HAP-1 (cell line): ENCODE measurements around the gene TPM1.

Experiments
- DNase-seq, 2 experiments: peaks; one replicate each; pipeline ENCODE4 v3.0.0-alpha.2; 2016 to 2020; ENCODE audit warnings: low spot score in 2 of 2
- H3K27me3 ChIP-seq: fragments of 250-450 bp; sonication (Bioruptor Pico); 2 replicates; pipeline ENCODE4 v1.5.1; 2020; ENCODE audit warnings: low read depth, mild to moderate bottlenecking, moderate library complexity
- H3K36me3 ChIP-seq: fragments of 250-450 bp; sonication (Bioruptor Pico); replicated peaks from 2 replicates; pipeline ENCODE4 v1.5.1; 2020; ENCODE audit warnings: mild to moderate bottlenecking
- H3K4me1 ChIP-seq: fragments of 250-450 bp; sonication (Bioruptor Pico); 2 replicates; pipeline ENCODE4 v1.5.1; 2020; ENCODE audit warnings: mild to moderate bottlenecking
- H3K4me3 ChIP-seq: fragments of 250-450 bp; sonication (Bioruptor Pico); 2 replicates; pipeline ENCODE4 v1.5.1; 2020; ENCODE audit warnings: mild to moderate bottlenecking, moderate library complexity
- H3K9me3 ChIP-seq: fragments of 250-450 bp; sonication (Bioruptor Pico); 2 replicates; pipeline ENCODE4 v1.5.1; 2020; ENCODE audit warnings: mild to moderate bottlenecking, moderate library complexity
- in situ Hi-C: fragments of 300-500 bp; cut with MboI; formaldehyde crosslinking; loops from 3 replicates; pipeline ENCODE4 v1.14.3; 2020; ENCODE audit warnings: low sequenced_read_pairs, inconsistent platforms, mixed read lengths

The TPM1 gene

GRCh38 chr15:63008333-63009049 lies 34.1 kb upstream of the TPM1 start:
- in situ Hi-C loops: no loop called here
- no peaks in the 10 kb centered on the region for H3K27me3 ChIP-seq
- H3K4me3 ChIP-seq: no peak overlapping the region
- no peak for DNase-seq
- H3K9me3 ChIP-seq: peaks cover 3% of the 10 kb centered on the region; the same call in 1 of the 2 replicates
- H3K36me3 ChIP-seq: no peaks in the 10 kb centered on the region
- H3K4me1 ChIP-seq: peaks cover 18% of the 10 kb centered on the region

- in situ Hi-C loops: no loop called here
- no peak for DNase-seq
- H3K36me3 ChIP-seq: no peaks in the 10 kb centered on the region
- no peak overlapping the region for H3K4me3 ChIP-seq
- peaks cover 3% of the 10 kb centered on the region; the same call in 1 of the 2 replicates for H3K9me3 ChIP-seq
- H3K27me3 ChIP-seq: no peaks in the 10 kb centered on the region
- peaks cover 23% of the 10 kb centered on the region for H3K4me1 ChIP-seq
Observed at GRCh38 chr15:63010386-63010785, 32.2 kb upstream of the TPM1 start.

GRCh38 chr15:63010920-63011693 lies 31.4 kb upstream of the TPM1 start:
- no peaks in the 10 kb centered on the region for H3K27me3 ChIP-seq
- DNase-seq: no peak
- in situ Hi-C loops: no loop called here
- no peak overlapping the region for H3K4me3 ChIP-seq
- H3K4me1 ChIP-seq: peaks cover 20% of the 10 kb centered on the region
- H3K9me3 ChIP-seq: peaks cover 3% of the 10 kb centered on the region; the same call in 1 of the 2 replicates
- H3K36me3 ChIP-seq: no peaks in the 10 kb centered on the region

GRCh38 chr15:63012444-63012843 lies 30.1 kb upstream of the TPM1 start:
- DNase-seq: no peak
- no peaks in the 10 kb centered on the region for H3K27me3 ChIP-seq
- peaks cover 11% of the 10 kb centered on the region for H3K4me1 ChIP-seq
- in situ Hi-C loops: no loop called here
- peaks cover 3% of the 10 kb centered on the region; the same call in 1 of the 2 replicates for H3K9me3 ChIP-seq
- H3K4me3 ChIP-seq: no peak overlapping the region
- no peaks in the 10 kb centered on the region for H3K36me3 ChIP-seq

- H3K27me3 ChIP-seq: no peaks in the 10 kb centered on the region
- H3K36me3 ChIP-seq: no peaks in the 10 kb centered on the region
- in situ Hi-C loops: no loop called here
- peaks cover 11% of the 10 kb centered on the region for H3K4me1 ChIP-seq
- peak; percentile 59 to 72 for DNase-seq
- peaks cover 3% of the 10 kb centered on the region; the same call in 1 of the 2 replicates for H3K9me3 ChIP-seq
- no peak overlapping the region for H3K4me3 ChIP-seq
Observed at GRCh38 chr15:63013052-63013808, 29.3 kb upstream of the TPM1 start.

- no peaks in the 10 kb centered on the region for H3K36me3 ChIP-seq
- no peak overlapping the region for H3K4me3 ChIP-seq
- no peak for DNase-seq
- H3K27me3 ChIP-seq: no peaks in the 10 kb centered on the region
- peaks cover 11% of the 10 kb centered on the region for H3K4me1 ChIP-seq
- in situ Hi-C loops: no loop called here
- peaks cover 3% of the 10 kb centered on the region; the same call in 1 of the 2 replicates for H3K9me3 ChIP-seq
Observed at GRCh38 chr15:63014578-63014977, 28.0 kb upstream of the TPM1 start.

- H3K9me3 ChIP-seq: peaks cover 3% of the 10 kb centered on the region; the same call in 1 of the 2 replicates
- no peaks in the 10 kb centered on the region; the same call in 1 of the 2 replicates for H3K27me3 ChIP-seq
- H3K4me1 ChIP-seq: peaks cover 11% of the 10 kb centered on the region
- H3K4me3 ChIP-seq: no peak overlapping the region
- DNase-seq: no peak
- no peaks in the 10 kb centered on the region for H3K36me3 ChIP-seq
- in situ Hi-C loops: no loop called here
Observed at GRCh38 chr15:63015618-63016017, 26.9 kb upstream of the TPM1 start.

GRCh38 chr15:63016234-63016633 lies 26.3 kb upstream of the TPM1 start:
- Histone ChIP-seq H3K4me3 (no peak overlapping the region), H3K4me1 (peaks cover 11% of the 10 kb centered on the region), H3K36me3 (no peaks in the 10 kb centered on the region), H3K9me3 (peaks cover 3% of the 10 kb centered on the region; the same call in 1 of the 2 replicates), H3K27me3 (no peaks in the 10 kb centered on the region; the same call in 1 of the 2 replicates)
- in situ Hi-C loops: no loop called here
- DNase-seq: no peak

GRCh38 chr15:63018639-63019038 lies 23.9 kb upstream of the TPM1 start:
- no peaks in the 10 kb centered on the region; the same call in 1 of the 2 replicates for H3K27me3 ChIP-seq
- no peak overlapping the region for H3K4me3 ChIP-seq
- in situ Hi-C loops: no loop called here
- H3K4me1 ChIP-seq: peaks cover 3% of the 10 kb centered on the region
- no peaks in the 10 kb centered on the region for H3K9me3 ChIP-seq
- DNase-seq: no peak
- H3K36me3 ChIP-seq: no peaks in the 10 kb centered on the region

GRCh38 chr15:63019511-63020109 lies 22.9 kb upstream of the TPM1 start:
- in situ Hi-C loops: no loop called here
- Histone ChIP-seq H3K4me1 (no peaks in the 10 kb centered on the region), H3K4me3 (no peak overlapping the region)

GRCh38 chr15:63020128-63020527 lies 22.4 kb upstream of the TPM1 start:
- H3K4me1 ChIP-seq: no peaks in the 10 kb centered on the region
- no peaks in the 10 kb centered on the region for H3K36me3 ChIP-seq
- DNase-seq: no peak
- H3K9me3 ChIP-seq: no peaks in the 10 kb centered on the region
- in situ Hi-C loops: no loop called here
- no peak overlapping the region for H3K4me3 ChIP-seq
- no peaks in the 10 kb centered on the region; the same call in 1 of the 2 replicates for H3K27me3 ChIP-seq

More at GRCh38 chr15:63019511-63020109, 22.9 kb upstream of the TPM1 start:
- Histone ChIP-seq H3K9me3 (no peaks in the 10 kb centered on the region), H3K27me3 (no peaks in the 10 kb centered on the region; the same call in 1 of the 2 replicates), H3K36me3 (no peaks in the 10 kb centered on the region)
- DNase-seq: no peak

GRCh38 chr15:63020759-63021430 lies 21.7 kb upstream of the TPM1 start:
- Histone ChIP-seq H3K4me1 (no peaks in the 10 kb centered on the region), H3K27me3 (no peaks in the 10 kb centered on the region; the same call in 1 of the 2 replicates), H3K4me3 (no peak overlapping the region), H3K9me3 (no peaks in the 10 kb centered on the region), H3K36me3 (no peaks in the 10 kb centered on the region)
- in situ Hi-C loops: no loop called here
- DNase-seq: no peak

GRCh38 chr15:63022181-63022580 lies 20.4 kb upstream of the TPM1 start:
- Histone ChIP-seq H3K4me1 (no peaks in the 10 kb centered on the region), H3K4me3 (no peak overlapping the region), H3K9me3 (no peaks in the 10 kb centered on the region), H3K36me3 (no peaks in the 10 kb centered on the region), H3K27me3 (no peaks in the 10 kb centered on the region; the same call in 1 of the 2 replicates)
- no peak for DNase-seq
- in situ Hi-C loops: no loop called here
